DMS153 treated with DMSO at 0.1 percent for 48 hours (cell line): ENCODE measurements around the gene PLEKHM3.
"Not testable (repeated sequence)": the region's sequence is repeated elsewhere in the genome, so short reads cannot be mapped to it uniquely, and the experiment has no call there.

Source experiments
- DNase-seq: peaks from one replicate; lab custom pipeline; 2025; ENCODE audit not compliant: unreplicated experiment; lab: John Stamatoyannopoulos, UW

PLEKHM3 gene

DNA sequence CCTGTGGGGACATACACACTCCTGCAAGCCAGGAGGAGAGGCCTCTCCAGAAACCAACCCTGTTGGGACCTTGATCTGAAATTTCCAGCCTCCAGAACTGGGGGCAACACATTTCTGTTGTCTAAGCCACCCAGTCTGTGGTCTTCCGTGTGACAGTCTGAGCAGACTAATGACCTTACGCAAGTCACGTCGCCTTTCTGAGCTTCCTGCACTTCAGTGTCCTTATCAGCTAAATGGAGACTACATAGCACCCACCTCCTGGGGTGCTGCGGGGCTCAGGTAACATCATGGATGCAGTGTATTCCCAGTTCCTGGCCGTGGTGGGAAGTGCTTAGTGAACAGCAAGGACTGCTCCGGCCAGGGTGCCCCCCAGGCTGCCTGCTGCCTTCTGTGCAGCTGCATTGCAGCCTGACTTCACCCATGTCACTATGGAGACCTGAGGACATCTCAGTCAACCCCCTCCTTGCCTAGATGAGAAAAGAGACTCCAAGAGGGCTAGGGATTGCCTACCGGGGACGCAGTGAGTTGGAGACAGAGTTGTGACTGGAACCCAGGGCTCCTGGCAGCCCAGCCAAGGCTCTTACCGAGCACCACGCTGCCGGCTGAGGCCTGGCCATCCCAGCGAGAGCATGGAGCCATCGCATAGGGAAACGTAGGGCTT is 194.4 kb downstream of the PLEKHM3 start:
- no peak for DNase-seq

DNA sequence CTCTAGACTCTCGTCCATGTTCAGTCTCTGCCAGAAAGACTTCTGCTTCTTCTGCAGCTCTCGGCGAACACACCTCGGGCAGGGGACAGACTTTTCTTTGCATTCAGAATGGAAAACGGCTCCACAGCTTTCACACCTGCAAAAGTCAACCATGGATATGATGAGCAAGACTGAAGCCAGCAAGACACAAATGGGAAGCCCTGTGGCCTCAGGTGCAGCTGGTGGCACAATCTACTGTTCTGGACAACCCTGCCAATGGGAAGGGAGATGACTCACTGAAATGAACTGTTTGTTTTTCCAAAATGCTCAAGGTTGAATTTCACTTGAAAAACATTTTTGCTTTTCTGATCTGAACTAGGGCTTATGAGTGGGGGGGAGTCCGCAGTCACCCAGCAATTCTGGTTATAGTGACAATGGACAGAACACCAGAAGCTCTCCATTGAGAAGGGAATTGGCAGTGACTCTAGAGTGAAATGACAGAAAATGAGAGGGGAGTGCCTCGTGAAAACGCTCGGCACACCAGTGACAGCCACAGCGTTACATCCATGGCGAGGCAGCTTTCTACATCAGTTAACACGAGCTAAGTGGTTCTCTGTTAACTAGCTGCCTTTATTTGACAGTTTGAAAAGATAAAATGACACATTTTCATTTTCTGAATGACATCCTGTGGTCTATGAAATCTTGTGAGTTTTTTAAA is 196.8 kb downstream of the PLEKHM3 start:
- DNase-seq = no peak

DNA sequence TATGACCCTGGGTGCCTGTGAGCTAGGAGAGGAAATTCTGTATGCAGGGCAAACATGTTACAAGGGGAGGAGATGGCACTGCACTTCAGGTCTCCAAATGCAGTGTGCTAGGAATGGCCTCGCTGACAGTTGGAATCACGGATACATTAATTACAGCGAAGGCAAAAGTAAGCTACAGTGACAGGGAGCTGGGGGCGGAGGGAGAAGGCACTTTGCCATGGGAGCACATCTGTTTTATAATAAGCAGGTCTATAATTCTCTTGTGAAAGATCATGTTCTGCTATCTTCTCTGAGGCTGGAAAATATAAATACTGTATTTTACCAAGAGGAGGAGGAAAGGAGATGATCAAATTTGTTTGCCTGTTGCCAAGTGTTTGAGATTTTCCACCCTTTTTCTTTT is 199.3 kb downstream of the PLEKHM3 start:
- no peak for DNase-seq

DNA sequence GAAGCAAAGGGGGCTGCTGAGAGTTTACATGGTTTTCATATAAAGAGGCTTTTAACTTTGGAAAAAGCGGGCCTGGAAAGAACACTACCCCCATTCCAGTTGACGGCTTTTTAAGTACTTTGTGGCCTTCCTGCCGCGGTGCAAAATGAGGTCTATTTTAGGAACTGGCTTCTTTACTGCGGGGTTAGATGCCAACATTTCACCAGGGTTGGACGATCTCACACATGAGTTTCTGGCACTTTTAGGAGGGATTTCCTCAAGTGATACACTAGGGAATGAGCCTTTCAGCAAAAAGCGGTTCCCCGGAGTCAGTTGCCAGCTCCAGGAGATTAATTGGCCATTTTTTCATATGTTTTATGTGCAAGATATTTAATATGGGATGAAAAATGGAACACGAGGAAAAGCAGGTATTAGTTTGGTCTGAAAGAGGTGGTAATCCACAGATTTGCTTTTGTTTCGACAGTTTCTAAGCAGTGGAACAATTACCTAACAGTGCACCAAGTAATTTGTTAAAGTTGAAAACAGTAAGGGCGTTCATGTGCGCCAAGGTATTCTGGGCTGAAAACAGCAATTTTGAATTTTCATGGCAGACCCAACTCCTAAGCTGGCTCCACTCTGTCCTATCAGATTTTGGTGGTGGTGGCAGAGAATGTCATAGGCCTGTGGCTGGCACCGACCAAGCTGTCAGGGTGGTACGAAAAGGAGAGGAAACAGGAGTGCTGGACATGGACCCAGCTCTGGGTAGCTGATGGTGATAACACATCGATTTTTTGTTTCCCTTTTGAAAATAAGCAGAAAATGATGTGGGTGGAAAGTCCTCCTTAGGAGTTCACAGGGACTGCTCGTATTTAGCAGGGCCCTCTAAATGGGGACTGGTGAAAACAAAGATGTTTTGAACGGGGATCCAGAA is 200.0 kb downstream of the PLEKHM3 start:
- no peak for DNase-seq

- no peak for DNase-seq
These were observed 201.5 kb downstream of the PLEKHM3 start for GRCh38 chr2:207823865-207824264.

DNA sequence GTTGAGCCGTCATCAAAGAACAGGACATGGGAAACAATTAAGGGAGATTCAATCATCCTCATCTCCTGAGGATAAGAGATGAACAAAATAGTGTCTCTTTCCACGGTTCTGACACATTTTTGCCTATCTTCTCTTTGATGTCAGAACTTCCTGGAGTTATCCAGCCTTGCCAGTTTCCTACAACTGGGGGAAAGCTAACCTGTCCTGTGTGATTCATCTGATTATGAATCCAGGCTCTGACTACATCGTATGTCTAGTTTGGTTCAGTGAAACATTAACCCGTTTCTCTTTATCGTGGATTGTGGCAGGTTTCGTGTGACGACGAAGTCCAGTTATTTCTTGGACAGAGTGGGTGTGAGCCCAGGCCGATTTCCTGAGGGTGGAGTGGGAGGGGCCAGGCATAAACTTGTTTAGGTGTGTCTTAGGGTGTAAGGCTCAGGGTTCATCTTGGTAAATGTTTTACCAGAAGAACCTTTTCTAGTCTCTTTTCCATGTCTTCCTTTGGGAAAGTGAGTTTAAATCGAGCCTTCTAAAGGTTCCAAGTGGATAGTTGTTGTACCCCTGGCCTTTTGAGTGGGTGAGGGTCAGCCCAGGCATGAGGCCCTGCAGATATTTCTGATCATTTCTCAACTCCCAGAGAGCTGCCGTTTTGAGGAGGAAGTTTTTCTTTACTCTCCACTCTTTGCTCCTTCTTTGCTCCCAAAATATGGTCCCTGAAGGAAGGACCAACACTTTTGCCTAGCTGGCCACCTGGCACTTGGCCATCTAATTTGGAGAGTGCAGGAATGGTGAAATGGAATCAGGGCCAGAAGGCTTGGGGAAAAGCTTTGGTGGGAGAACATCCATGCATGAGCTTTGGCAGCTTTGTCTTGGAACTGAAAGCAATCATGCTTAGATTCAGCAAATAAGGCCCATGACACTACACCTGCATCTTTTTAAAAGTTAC is 205.2 kb downstream of the PLEKHM3 start:
- no peak for DNase-seq

GRCh38 chr2:207819021-207819797 is 206.1 kb downstream of the PLEKHM3 start:
- no peak for DNase-seq

- no peak for DNase-seq
These were observed 208.8 kb downstream of the PLEKHM3 start for GRCh38 chr2:207816546-207816945.

- DNase-seq = no peak
These were observed 210.1 kb downstream of the PLEKHM3 start for GRCh38 chr2:207815254-207815653.

GRCh38 chr2:207813942-207814341 is 211.4 kb downstream of the PLEKHM3 start:
- no peak for DNase-seq

GRCh38 chr2:207813221-207813916 is 212.0 kb downstream of the PLEKHM3 start:
- no peak for DNase-seq

- DNase-seq = no peak
These were observed 212.6 kb downstream of the PLEKHM3 start for GRCh38 chr2:207812726-207813080.

GRCh38 chr2:207812058-207812725 is 213.1 kb downstream of the PLEKHM3 start:
- DNase-seq = no peak

DNA sequence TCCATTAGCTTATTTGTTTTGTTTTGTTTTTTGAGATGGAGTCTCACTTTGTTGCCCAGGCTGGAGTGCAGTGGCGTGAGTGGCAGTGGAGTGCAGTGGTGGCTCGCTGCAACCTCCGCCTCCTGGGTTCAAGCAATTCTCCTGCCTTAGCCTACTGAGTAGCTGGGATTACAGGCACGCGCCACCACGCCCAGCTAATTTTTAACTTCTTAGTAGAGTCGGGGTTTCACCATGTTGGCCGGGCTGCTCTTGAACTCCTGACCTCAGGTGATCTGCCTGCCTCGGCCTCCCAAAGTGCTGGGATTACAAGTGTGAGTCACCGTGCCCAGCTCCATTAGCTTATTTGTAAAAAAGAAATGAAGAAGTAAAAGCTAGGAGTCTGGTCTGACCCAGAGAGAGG is 213.7 kb downstream of the PLEKHM3 start:
- DNase-seq = not testable (repeated sequence)

GRCh38 chr2:207810200-207810788 is 215.0 kb downstream of the PLEKHM3 start:
- no peak for DNase-seq

DNA sequence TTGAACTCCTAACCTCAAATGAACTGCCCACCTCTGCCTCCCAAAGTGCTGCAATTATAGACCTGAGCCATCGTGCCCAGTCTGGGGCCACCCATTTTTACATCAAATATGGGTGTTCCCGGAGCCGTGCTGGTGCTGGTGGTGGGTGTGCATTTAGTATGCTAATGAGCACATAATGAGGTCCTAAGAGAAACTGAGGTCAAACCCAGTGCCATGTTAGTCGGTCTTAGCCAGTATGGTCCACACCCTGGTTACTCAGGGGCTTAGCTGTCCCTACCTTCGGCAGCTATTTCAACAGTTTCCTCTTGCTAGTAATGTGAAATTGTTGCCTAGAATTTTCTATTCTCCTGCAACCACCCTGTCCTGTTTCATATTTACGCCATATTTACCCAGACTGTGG is 217.2 kb downstream of the PLEKHM3 start:
- DNase-seq = no peak

- DNase-seq = no peak
These were observed 217.8 kb downstream of the PLEKHM3 start for GRCh38 chr2:207807516-207807915.

GRCh38 chr2:207805566-207806226 is 219.6 kb downstream of the PLEKHM3 start:
- DNase-seq = no peak
